Measurements from ENCODE around the gene MACF1. TPM values are rescaled to one million over a fixed set of nuclear protein-coding genes. Genes with fewer than 3 reads are reported as not detected.

The MACF1 gene
- total RNA-seq, 1 experiment from 2014 or later: 189 TPM

DNA sequence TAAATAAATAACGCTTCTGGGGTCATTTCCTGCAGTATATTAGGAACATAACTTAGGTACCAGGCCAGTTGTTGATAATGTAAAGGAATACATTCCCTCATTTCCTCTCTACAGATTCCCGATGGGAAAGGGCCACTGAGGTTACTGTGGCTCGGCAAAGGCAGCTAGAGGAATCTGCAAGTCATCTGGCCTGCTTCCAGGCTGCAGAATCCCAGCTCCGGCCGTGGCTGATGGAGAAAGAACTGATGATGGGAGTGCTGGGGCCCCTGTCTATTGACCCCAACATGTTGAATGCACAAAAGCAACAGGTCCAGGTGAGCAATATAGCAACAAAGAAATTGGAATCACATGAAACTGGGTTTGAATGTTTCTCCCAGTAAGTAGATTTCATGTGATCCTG, 177.3 kb downstream of the MACF1 start:
- H3K36me3 ChIP-seq (ENCODE audit: low read depth): peaks cover 13% of the 10 kb centered on the region; the same call in 1 of the 2 replicates
- no peaks in the 10 kb centered on the region for H4K20me1 ChIP-seq (ENCODE audit: insufficient read depth)
- no peak overlapping the region for H3K4me2 ChIP-seq
- H2AFZ ChIP-seq: no peak overlapping the region
- TF ChIP-seq, protein P1, sequence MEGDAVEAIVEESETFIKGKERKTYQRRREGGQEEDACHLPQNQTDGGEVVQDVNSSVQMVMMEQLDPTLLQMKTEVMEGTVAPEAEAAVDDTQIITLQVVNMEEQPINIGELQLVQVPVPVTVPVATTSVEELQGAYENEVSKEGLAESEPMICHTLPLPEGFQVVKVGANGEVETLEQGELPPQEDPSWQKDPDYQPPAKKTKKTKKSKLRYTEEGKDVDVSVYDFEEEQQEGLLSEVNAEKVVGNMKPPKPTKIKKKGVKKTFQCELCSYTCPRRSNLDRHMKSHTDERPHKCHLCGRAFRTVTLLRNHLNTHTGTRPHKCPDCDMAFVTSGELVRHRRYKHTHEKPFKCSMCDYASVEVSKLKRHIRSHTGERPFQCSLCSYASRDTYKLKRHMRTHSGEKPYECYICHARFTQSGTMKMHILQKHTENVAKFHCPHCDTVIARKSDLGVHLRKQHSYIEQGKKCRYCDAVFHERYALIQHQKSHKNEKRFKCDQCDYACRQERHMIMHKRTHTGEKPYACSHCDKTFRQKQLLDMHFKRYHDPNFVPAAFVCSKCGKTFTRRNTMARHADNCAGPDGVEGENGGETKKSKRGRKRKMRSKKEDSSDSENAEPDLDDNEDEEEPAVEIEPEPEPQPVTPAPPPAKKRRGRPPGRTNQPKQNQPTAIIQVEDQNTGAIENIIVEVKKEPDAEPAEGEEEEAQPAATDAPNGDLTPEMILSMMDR (conservative IDR thresholded peaks at IDR 0.05): no peak
- no peak for TF ChIP-seq EZH2 (IDR thresholded peaks at IDR 0.05; ENCODE audit: low read depth)
- no peak for DNase-seq
- peaks cover 20% of the 10 kb centered on the region for H3F3A ChIP-seq (ENCODE audit: insufficient read depth, low read depth)
- H3K4me1 ChIP-seq (replicated peaks; ENCODE audit: insufficient read depth): peaks cover 15% of the 10 kb centered on the region
- H3K27me3 ChIP-seq (ENCODE audit: insufficient read depth, low read depth): no peaks in the 10 kb centered on the region
- CTCF ChIA-PET: interaction anchor here (0.7 kb wide), 2 partner anchors 18 to 32 kb away, joined by 4 to 11 read pairs; no protein-coding TSS in a partner anchor
- no TSS peak for BruUV-seq (replicated peaks)
- no peak overlapping the region for H3K4me3 ChIP-seq
- H3K27ac ChIP-seq: no peak overlapping the region
- H3K79me2 ChIP-seq (ENCODE audit: low read depth): no peaks in the 10 kb centered on the region
- H3K9me2 ChIP-seq (ENCODE audit: insufficient read depth): no peaks in the 10 kb centered on the region
- POLR2A ChIA-PET (ENCODE audit: unreplicated experiment): interaction anchor here (0.7 kb wide), 1 partner anchor 83 kb away, joined by 20 read pairs; no protein-coding TSS in a partner anchor
- H3K9me3 ChIP-seq (ENCODE audit: insufficient read depth, low read depth): no peaks in the 10 kb centered on the region
- intact Hi-C loops (cut with micrococcal nuclease; ENCODE audit: unreplicated experiment): no loop called here

DNA sequence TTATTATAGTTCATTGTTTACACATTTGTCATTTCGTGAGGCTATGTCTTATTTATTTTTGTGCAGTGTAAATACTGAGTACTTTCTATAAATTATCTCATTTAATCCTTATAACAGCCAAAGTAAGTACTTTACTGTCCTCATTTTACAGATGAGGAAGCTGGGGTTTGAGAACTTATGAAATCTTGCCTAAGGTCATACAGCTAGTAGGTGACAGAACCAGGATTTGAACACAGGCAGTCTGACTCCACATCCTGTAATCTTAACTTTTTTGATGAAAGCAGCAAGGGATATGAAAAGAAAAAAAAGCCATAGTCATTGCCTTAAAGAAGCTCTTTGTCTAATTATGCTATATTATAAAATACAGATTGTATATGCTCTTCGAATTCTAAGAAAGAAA, 179.8 kb downstream of the MACF1 start:
- Histone ChIP-seq H3K27ac (no peak overlapping the region), H3K36me3 (ENCODE audit: low read depth) (peaks cover 13% of the 10 kb centered on the region; the same call in 1 of the 2 replicates), H3K9me3 (ENCODE audit: insufficient read depth, low read depth) (no peaks in the 10 kb centered on the region), H4K20me1 (ENCODE audit: insufficient read depth) (no peaks in the 10 kb centered on the region), H3K9me2 (ENCODE audit: insufficient read depth) (no peaks in the 10 kb centered on the region), H3K79me2 (ENCODE audit: low read depth) (no peaks in the 10 kb centered on the region), H2AFZ (no peak overlapping the region), H3F3A (ENCODE audit: insufficient read depth, low read depth) (peaks cover 21% of the 10 kb centered on the region), H3K27me3 (ENCODE audit: insufficient read depth, low read depth) (no peaks in the 10 kb centered on the region), H3K4me3 (no peak overlapping the region), H3K4me1 (replicated peaks; ENCODE audit: insufficient read depth) (peaks cover 20% of the 10 kb centered on the region), H3K4me2 (no peak overlapping the region)
- CTCF ChIA-PET: interaction anchor here (1.0 kb wide), 1 partner anchor 192 kb away, joined by 4 read pairs; no protein-coding TSS in a partner anchor
- no TSS peak for BruUV-seq (replicated peaks)
- intact Hi-C loops (cut with micrococcal nuclease; ENCODE audit: unreplicated experiment): no loop called here
- POLR2A ChIA-PET (ENCODE audit: unreplicated experiment): no interaction called here
- no peak for DNase-seq
- TF ChIP-seq, protein P1 (conservative IDR thresholded peaks at IDR 0.05): no peak
- no peak for TF ChIP-seq EZH2 (IDR thresholded peaks at IDR 0.05; ENCODE audit: low read depth)

DNA sequence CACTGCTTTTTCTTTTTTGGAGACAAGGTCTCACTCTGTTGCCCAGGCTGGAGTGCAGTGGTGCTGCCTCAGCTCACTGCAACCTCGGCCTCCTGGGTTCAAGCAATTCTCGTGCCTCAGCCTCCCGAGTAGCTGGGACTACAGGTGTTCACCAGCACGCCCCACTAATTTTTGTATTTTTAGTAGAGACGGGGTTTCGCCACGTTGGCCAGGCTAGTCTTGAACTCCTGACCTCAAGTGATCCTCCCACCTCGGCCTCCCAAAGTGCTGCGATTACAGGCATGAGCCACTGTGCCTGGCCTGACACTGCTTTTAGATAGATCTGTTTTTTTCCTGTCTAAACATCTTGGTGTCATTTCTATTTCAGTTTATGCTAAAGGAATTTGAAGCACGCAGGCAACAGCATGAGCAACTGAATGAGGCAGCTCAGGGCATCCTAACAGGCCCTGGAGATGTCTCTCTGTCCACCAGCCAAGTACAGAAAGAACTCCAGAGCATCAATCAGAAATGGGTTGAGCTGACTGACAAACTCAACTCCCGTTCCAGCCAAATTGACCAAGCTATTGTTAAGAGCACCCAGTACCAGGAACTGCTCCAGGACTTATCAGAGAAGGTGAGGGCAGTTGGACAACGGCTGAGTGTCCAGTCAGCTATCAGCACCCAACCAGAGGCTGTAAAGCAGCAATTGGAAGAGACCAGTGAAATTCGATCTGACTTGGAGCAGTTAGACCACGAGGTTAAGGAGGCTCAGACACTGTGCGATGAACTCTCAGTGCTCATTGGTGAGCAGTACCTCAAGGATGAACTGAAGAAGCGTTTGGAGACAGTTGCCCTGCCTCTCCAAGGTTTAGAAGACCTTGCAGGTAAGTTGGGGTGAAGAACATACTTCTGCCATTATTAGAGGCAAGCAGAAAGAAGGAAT, 180.8 kb downstream of the MACF1 start:
- intact Hi-C loops (cut with micrococcal nuclease; ENCODE audit: unreplicated experiment): no loop called here
- no peaks in the 10 kb centered on the region for H4K20me1 ChIP-seq (ENCODE audit: insufficient read depth)
- ChIA-PET CTCF (no interaction called here), POLR2A (ENCODE audit: unreplicated experiment) (interaction anchor here (0.5 kb wide), 1 partner anchor 427 kb away, joined by 7 read pairs; no protein-coding TSS in a partner anchor)
- no peak for DNase-seq
- peaks cover 13% of the 10 kb centered on the region; the same call in 1 of the 2 replicates for H3K36me3 ChIP-seq (ENCODE audit: low read depth)
- H3K27ac ChIP-seq: no peak overlapping the region
- H3K9me3 ChIP-seq (ENCODE audit: insufficient read depth, low read depth): no peaks in the 10 kb centered on the region
- TF ChIP-seq, protein P1 (conservative IDR thresholded peaks at IDR 0.05): no peak
- TF ChIP-seq EZH2 (IDR thresholded peaks at IDR 0.05; ENCODE audit: low read depth): no peak
- no peak overlapping the region for H2AFZ ChIP-seq
- peaks cover 20% of the 10 kb centered on the region for H3K4me1 ChIP-seq (replicated peaks; ENCODE audit: insufficient read depth)
- no peaks in the 10 kb centered on the region for H3K27me3 ChIP-seq (ENCODE audit: insufficient read depth, low read depth)
- H3K9me2 ChIP-seq (ENCODE audit: insufficient read depth): no peaks in the 10 kb centered on the region
- H3K79me2 ChIP-seq (ENCODE audit: low read depth): no peaks in the 10 kb centered on the region
- no peak overlapping the region for H3K4me3 ChIP-seq
- H3F3A ChIP-seq (ENCODE audit: insufficient read depth, low read depth): peaks cover 21% of the 10 kb centered on the region
- no TSS peak for BruUV-seq (replicated peaks)
- H3K4me2 ChIP-seq: no peak overlapping the region

All from PC-9 (cell line).